GM18867 (cell line): ENCODE data around the gene OSBP2.

Experiments
- ATAC-seq: cut with Tn5 transposase; IDR thresholded peaks from one replicate; pipeline ENCODE4 v1.9.1; 2021; ENCODE audit warnings: mild to moderate bottlenecking, moderate library complexity; ENCODE audit not compliant: unreplicated experiment

Gene OSBP2

GRCh38 chr22:30923168-30923900 lies 228.7 kb downstream of the OSBP2 start:
- no peak for ATAC-seq

- ATAC-seq, result no peak
Observed at GRCh38 chr22:30925667-30926066, 231.0 kb downstream of the OSBP2 start.

GRCh38 chr22:30926706-30927105 lies 232.0 kb downstream of the OSBP2 start:
- no peak for ATAC-seq

GRCh38 chr22:30927806-30928205 lies 233.1 kb downstream of the OSBP2 start:
- no peak for ATAC-seq

- ATAC-seq, result no peak
Observed at GRCh38 chr22:30928401-30928800, 233.7 kb downstream of the OSBP2 start.

GRCh38 chr22:30930228-30930627 lies 235.6 kb downstream of the OSBP2 start:
- ATAC-seq, result no peak

GRCh38 chr22:30931541-30932300 lies 237.0 kb downstream of the OSBP2 start:
- ATAC-seq, result no peak

- ATAC-seq, result no peak
Observed at GRCh38 chr22:30932661-30933060, 238.0 kb downstream of the OSBP2 start.

GRCh38 chr22:30933457-30933856 lies 238.8 kb downstream of the OSBP2 start:
- ATAC-seq, result no peak

- no peak for ATAC-seq
Observed at GRCh38 chr22:30934053-30934452, 239.4 kb downstream of the OSBP2 start.

- ATAC-seq, result no peak
Observed at GRCh38 chr22:30940685-30941362, 246.2 kb downstream of the OSBP2 start.

- ATAC-seq, result no peak
Observed at GRCh38 chr22:30941363-30941740, 246.7 kb downstream of the OSBP2 start.

GRCh38 chr22:30943368-30943767 lies 248.7 kb downstream of the OSBP2 start:
- no peak for ATAC-seq

GRCh38 chr22:30944986-30945385 lies 250.3 kb downstream of the OSBP2 start:
- no peak for ATAC-seq

- ATAC-seq, result no peak
Observed at GRCh38 chr22:30945653-30946052, 251.0 kb downstream of the OSBP2 start.

- ATAC-seq, result no peak
Observed at GRCh38 chr22:30946354-30946753, 251.7 kb downstream of the OSBP2 start.

GRCh38 chr22:30947173-30947815 lies 252.6 kb downstream of the OSBP2 start:
- no peak for ATAC-seq

GRCh38 chr22:30947816-30948454 lies 253.3 kb downstream of the OSBP2 start:
- no peak for ATAC-seq

GRCh38 chr22:30948930-30949342 lies 254.3 kb downstream of the OSBP2 start:
- no peak for ATAC-seq

- ATAC-seq, result no peak
Observed at GRCh38 chr22:30949934-30950660, 255.4 kb downstream of the OSBP2 start.
